GM12878 (cell line): ENCODE data around the gene MAN2A2.

ENCODE experiments used
- BHLHE40 ChIP-seq, 2 experiments: fragments of 450-650 bp in 1 of 2; IDR thresholded peaks; 2 replicates each; pipeline ENCODE4 v1.6.1; 2011 to 2017; ENCODE audit warnings: low read depth in 2 of 2, borderline replicate concordance in 1 of 2, improper control_type of control experiment in 1 of 2, low read length in 1 of 2, mild to moderate bottlenecking in 1 of 2
- BMI1 ChIP-seq: fragments of 450-650 bp; IDR thresholded peaks from 2 replicates; pipeline ENCODE4 v1.6.1; 2016; ENCODE audit warnings: mild to moderate bottlenecking, moderate library complexity, borderline replicate concordance
- EZH2 ChIP-seq: IDR thresholded peaks from 2 replicates; pipeline ENCODE4 v1.6.1; 2012; ENCODE audit warnings: low read depth, mild to moderate bottlenecking, control low read depth, inconsistent platforms, low read length, borderline replicate concordance; ENCODE audit not compliant: control insufficient read depth
- GABPA ChIP-seq: IDR thresholded peaks from 2 replicates; pipeline ENCODE4 v1.6.1; 2014; ENCODE audit warnings: antibody characterized with exemption, low read depth, mild to moderate bottlenecking, inconsistent platforms
- HCFC1 ChIP-seq: fragments of 150-350 bp; IDR thresholded peaks from 2 replicates; pipeline ENCODE4 v1.6.1; 2014; ENCODE audit warnings: low read length
- HDGF ChIP-seq: fragments of 450-650 bp; IDR thresholded peaks from 2 replicates; pipeline ENCODE4 v1.6.1; 2016; ENCODE audit warnings: antibody characterized with exemption
- NFXL1 ChIP-seq: fragments of 450-650 bp; IDR thresholded peaks from 2 replicates; pipeline ENCODE4 v1.6.1; 2017; ENCODE audit warnings: antibody characterized with exemption, mild to moderate bottlenecking, borderline replicate concordance
- RFX5 ChIP-seq: IDR thresholded peaks from 2 replicates; pipeline ENCODE4 v1.6.1; 2011; ENCODE audit warnings: low read depth, low read length, improper control_type of control experiment
- SMC3 ChIP-seq: IDR thresholded peaks from 2 replicates; pipeline ENCODE4 v1.6.1; 2011; ENCODE audit warnings: low read length, improper control_type of control experiment, borderline replicate concordance
- TAF1 ChIP-seq: IDR thresholded peaks from 2 replicates; pipeline ENCODE4 v1.6.1; 2011; ENCODE audit warnings: mild to moderate bottlenecking, low read depth, low read length, borderline replicate concordance
- TF ChIP-seq, protein P1 (sequence below), 3 experiments: IDR thresholded peaks in 2 of 3; conservative IDR thresholded peaks in 1 of 3; 2 replicates each; pipeline ENCODE4 v1.5.1; 2011; ENCODE audit warnings: low read depth in 3 of 3, low read length in 3 of 3, mild to moderate bottlenecking in 3 of 3, control low read depth in 2 of 3, moderate library complexity in 2 of 3, inconsistent platforms in 1 of 3, mixed read lengths in 1 of 3; ENCODE audit not compliant: control insufficient read depth in 2 of 3, insufficient read depth in 1 of 3; ENCODE audit errors: extremely low read depth in 1 of 3
- TF ChIP-seq, protein P2 (sequence below): IDR thresholded peaks from 2 replicates; pipeline ENCODE4 v1.6.1; 2012; ENCODE audit warnings: low read depth, low read length, improper control_type of control experiment
- TF ChIP-seq, protein P3 (sequence below): fragments of 450-650 bp; conservative IDR thresholded peaks from 2 replicates; pipeline ENCODE4 v1.6.1; 2017; ENCODE audit warnings: mild to moderate bottlenecking, moderate library complexity

DNA sequence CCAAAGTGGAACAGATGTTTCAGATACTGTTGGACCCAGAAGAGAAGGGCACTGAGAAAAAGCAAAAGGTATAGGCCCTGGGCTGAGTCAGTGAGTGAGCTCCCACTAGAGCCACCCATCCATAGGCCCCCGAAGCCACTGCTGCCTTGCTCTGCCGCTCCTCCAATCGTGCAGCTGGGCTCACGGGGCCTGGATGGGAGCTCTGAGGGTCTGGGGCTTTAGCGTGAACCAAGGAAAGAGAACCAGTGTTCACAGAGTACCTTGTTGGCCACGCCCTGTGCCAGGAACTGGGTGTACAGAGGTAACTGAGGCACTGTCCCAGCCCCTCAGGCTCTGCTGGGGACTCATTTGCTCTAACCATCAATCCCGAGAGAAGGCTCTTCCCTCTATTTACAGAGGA is 36.7 kb downstream of the MAN2A2 start:
- no peak for TF ChIP-seq RFX5
- no peak for TF ChIP-seq SMC3
- TF ChIP-seq, protein P1, sequence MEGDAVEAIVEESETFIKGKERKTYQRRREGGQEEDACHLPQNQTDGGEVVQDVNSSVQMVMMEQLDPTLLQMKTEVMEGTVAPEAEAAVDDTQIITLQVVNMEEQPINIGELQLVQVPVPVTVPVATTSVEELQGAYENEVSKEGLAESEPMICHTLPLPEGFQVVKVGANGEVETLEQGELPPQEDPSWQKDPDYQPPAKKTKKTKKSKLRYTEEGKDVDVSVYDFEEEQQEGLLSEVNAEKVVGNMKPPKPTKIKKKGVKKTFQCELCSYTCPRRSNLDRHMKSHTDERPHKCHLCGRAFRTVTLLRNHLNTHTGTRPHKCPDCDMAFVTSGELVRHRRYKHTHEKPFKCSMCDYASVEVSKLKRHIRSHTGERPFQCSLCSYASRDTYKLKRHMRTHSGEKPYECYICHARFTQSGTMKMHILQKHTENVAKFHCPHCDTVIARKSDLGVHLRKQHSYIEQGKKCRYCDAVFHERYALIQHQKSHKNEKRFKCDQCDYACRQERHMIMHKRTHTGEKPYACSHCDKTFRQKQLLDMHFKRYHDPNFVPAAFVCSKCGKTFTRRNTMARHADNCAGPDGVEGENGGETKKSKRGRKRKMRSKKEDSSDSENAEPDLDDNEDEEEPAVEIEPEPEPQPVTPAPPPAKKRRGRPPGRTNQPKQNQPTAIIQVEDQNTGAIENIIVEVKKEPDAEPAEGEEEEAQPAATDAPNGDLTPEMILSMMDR (IDR thresholded peaks at IDR 0.05 in 2 of 3, conservative IDR thresholded peaks at IDR 0.05 in 1 of 3; ENCODE audit: control insufficient read depth in 2 of 3, extremely low read depth in 1 of 3, insufficient read depth in 1 of 3, low read depth in 3 of 3, low read length in 3 of 3), result no peak
- TF ChIP-seq HCFC1, result no peak
- TF ChIP-seq, protein P2, sequence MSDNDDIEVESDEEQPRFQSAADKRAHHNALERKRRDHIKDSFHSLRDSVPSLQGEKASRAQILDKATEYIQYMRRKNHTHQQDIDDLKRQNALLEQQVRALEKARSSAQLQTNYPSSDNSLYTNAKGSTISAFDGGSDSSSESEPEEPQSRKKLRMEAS, result no peak
- TF ChIP-seq, protein P3, sequence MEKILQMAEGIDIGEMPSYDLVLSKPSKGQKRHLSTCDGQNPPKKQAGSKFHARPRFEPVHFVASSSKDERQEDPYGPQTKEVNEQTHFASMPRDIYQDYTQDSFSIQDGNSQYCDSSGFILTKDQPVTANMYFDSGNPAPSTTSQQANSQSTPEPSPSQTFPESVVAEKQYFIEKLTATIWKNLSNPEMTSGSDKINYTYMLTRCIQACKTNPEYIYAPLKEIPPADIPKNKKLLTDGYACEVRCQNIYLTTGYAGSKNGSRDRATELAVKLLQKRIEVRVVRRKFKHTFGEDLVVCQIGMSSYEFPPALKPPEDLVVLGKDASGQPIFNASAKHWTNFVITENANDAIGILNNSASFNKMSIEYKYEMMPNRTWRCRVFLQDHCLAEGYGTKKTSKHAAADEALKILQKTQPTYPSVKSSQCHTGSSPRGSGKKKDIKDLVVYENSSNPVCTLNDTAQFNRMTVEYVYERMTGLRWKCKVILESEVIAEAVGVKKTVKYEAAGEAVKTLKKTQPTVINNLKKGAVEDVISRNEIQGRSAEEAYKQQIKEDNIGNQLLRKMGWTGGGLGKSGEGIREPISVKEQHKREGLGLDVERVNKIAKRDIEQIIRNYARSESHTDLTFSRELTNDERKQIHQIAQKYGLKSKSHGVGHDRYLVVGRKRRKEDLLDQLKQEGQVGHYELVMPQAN, result no peak
- no peak for TF ChIP-seq GABPA
- TF ChIP-seq BHLHE40 (IDR thresholded peaks at IDR 0.05; ENCODE audit: borderline replicate concordance in 1 of 2, low read depth in 2 of 2, low read length in 1 of 2), result no peak
- no peak for TF ChIP-seq NFXL1
- TF ChIP-seq BMI1, result no peak
- no peak for TF ChIP-seq HDGF
- TF ChIP-seq EZH2, result no peak
- no peak for TF ChIP-seq TAF1
